OCI-M2 (cell line): Measurements from ENCODE around the gene TBL1X.

Source experiments
- DNase-seq: peaks from one replicate; lab custom pipeline; 2025; ENCODE audit not compliant: unreplicated experiment; lab: John Stamatoyannopoulos, UW

The TBL1X gene

GRCh38 chrX:9659571-9660195 is 194.8 kb downstream of the TBL1X start:
- DNase-seq: no peak

GRCh38 chrX:9662148-9662547 is 197.3 kb downstream of the TBL1X start:
- no peak for DNase-seq

GRCh38 chrX:9663216-9663615 is 198.4 kb downstream of the TBL1X start:
- DNase-seq: no peak

- DNase-seq: no peak
Observed at GRCh38 chrX:9664224-9664623, 199.4 kb downstream of the TBL1X start.

- no peak for DNase-seq
Observed at GRCh38 chrX:9665113-9665512, 200.3 kb downstream of the TBL1X start.

- DNase-seq: no peak
Observed at GRCh38 chrX:9668537-9668936, 203.7 kb downstream of the TBL1X start.

GRCh38 chrX:9670136-9670814 is 205.4 kb downstream of the TBL1X start:
- DNase-seq: no peak

GRCh38 chrX:9671998-9672397 is 207.1 kb downstream of the TBL1X start:
- no peak for DNase-seq

- DNase-seq: no peak
Observed at GRCh38 chrX:9676306-9676705, 211.4 kb downstream of the TBL1X start.

- no peak for DNase-seq
Observed at GRCh38 chrX:9676738-9677097, 211.9 kb downstream of the TBL1X start.

- no peak for DNase-seq
Observed at GRCh38 chrX:9677098-9677739, 212.4 kb downstream of the TBL1X start.

GRCh38 chrX:9678215-9678965 is 213.5 kb downstream of the TBL1X start:
- DNase-seq: no peak

- DNase-seq: no peak
Observed at GRCh38 chrX:9681011-9681410, 216.2 kb downstream of the TBL1X start.

- no peak for DNase-seq
Observed at GRCh38 chrX:9681422-9681821, 216.6 kb downstream of the TBL1X start.

GRCh38 chrX:9682456-9682855 is 217.6 kb downstream of the TBL1X start:
- no peak for DNase-seq

GRCh38 chrX:9682861-9683260 is 218.0 kb downstream of the TBL1X start:
- no peak for DNase-seq

- no peak for DNase-seq
Observed at GRCh38 chrX:9683350-9683749, 218.5 kb downstream of the TBL1X start.

GRCh38 chrX:9687899-9688298 is 223.0 kb downstream of the TBL1X start:
- no peak for DNase-seq

- no peak for DNase-seq
Observed at GRCh38 chrX:9688833-9689232, 224.0 kb downstream of the TBL1X start.

GRCh38 chrX:9690046-9690445 is 225.2 kb downstream of the TBL1X start:
- DNase-seq: no peak

- DNase-seq: no peak
Observed at GRCh38 chrX:9693307-9694001, 228.6 kb downstream of the TBL1X start.
